Ovary (tissue), 3 donors: Measurements from ENCODE around the gene SLC30A3.

ENCODE experiments used
- CTCF ChIP-seq, 3 donors: fragments of 450-650 bp in 2 of 3; fragments of 200-600 bp in 1 of 3; IDR thresholded peaks; one replicate each; pipeline versions ENCODE4 v1.5.1 to v1.8.0; 2016 to 2022; ENCODE audit warnings: antibody characterized with exemption in 3 of 3, mild to moderate bottlenecking in 1 of 3
- EP300 ChIP-seq: sonication (generic); formaldehyde crosslinking; IDR thresholded peaks from one replicate; pipeline ENCODE4 v1.6.1; 2017; ENCODE audit warnings: antibody characterized with exemption
- POLR2A ChIP-seq: fragments of 450-650 bp; IDR thresholded peaks from one replicate; pipeline ENCODE4 v1.6.1; 2017; ENCODE audit warnings: antibody characterized with exemption, mild to moderate bottlenecking, moderate library complexity
- donor health status: DM: no; HTN: no; CAD: no.

- TF ChIP-seq CTCF (IDR thresholded peaks at IDR 0.05) = no peak
- no peak for TF ChIP-seq POLR2A
- no peak for TF ChIP-seq EP300
These were observed 22.4 kb downstream of the SLC30A3 start for GRCh38 chr2:27240406-27240805.
